Neural cell (in vitro differentiated cells): Measurements from ENCODE around the gene ENC1. TPM values are rescaled to one million over a fixed set of nuclear protein-coding genes. Genes with fewer than 3 reads are reported as not detected.
"Not testable (repeated sequence)": the region's sequence is repeated elsewhere in the genome, so short reads cannot be mapped to it uniquely, and the experiment has no call there.

Source experiments
- H2AFZ ChIP-seq: fragments of 200-600, 300-800 bp; sonication (generic), shearing (Covaris generic); 2 replicates; pipeline ENCODE4 v1.6.0; 2014; ENCODE audit warnings: low read depth, mild to moderate bottlenecking, antibody characterized with exemption, low read length, moderate library complexity
- H3F3A ChIP-seq: fragments of 200-600 bp; shearing (Covaris generic); 2 replicates; pipeline ENCODE4 v1.6.1; 2016; ENCODE audit warnings: mild to moderate bottlenecking, moderate library complexity, mixed read lengths, antibody characterized with exemption, low read length; ENCODE audit not compliant: insufficient read depth, poor library complexity, severe bottlenecking
- H3K27ac ChIP-seq: fragments of 200-600, 300-800 bp; sonication (generic), shearing (Covaris generic); 2 replicates; pipeline ENCODE4 v1.5.1; 2014; ENCODE audit warnings: mild to moderate bottlenecking, low read length, moderate library complexity
- H3K27me3 ChIP-seq: fragments of 300-800, 200-600 bp; sonication (generic), shearing (Covaris generic); 2 replicates; pipeline ENCODE4 v1.6.0; 2014; ENCODE audit warnings: mild to moderate bottlenecking, low read depth, low read length, moderate library complexity; ENCODE audit not compliant: insufficient read depth
- H3K36me3 ChIP-seq: fragments of 300-800, 200-600 bp; sonication (generic), shearing (Covaris generic); 2 replicates; pipeline ENCODE4 v1.5.1; 2014; ENCODE audit warnings: mild to moderate bottlenecking, antibody characterized with exemption, low read length, moderate library complexity; ENCODE audit not compliant: insufficient read depth
- H3K4me2 ChIP-seq: fragments of 300-800, 200-600 bp; sonication (generic), shearing (Covaris generic); 2 replicates; pipeline ENCODE4 v1.6.0; 2014; ENCODE audit warnings: mild to moderate bottlenecking, low read length
- H3K4me3 ChIP-seq: fragments of 300-800, 200-600 bp; sonication (generic), shearing (Covaris generic); 2 replicates; pipeline ENCODE4 v1.5.1; 2014; ENCODE audit warnings: mild to moderate bottlenecking, low read length, moderate library complexity
- H3K79me2 ChIP-seq: fragments of 200-600 bp; shearing (Covaris generic); replicated peaks from 2 replicates; pipeline ENCODE4 v1.6.0; 2014; ENCODE audit warnings: mild to moderate bottlenecking, low read length, moderate library complexity; ENCODE audit not compliant: insufficient read depth
- H3K9ac ChIP-seq: fragments of 300-800, 200-600 bp; sonication (generic), shearing (Covaris generic); 2 replicates; pipeline ENCODE4 v1.6.1; 2016; ENCODE audit warnings: mild to moderate bottlenecking, low read length, mixed read lengths
- H3K9me2 ChIP-seq: fragments of 200-600 bp; shearing (Covaris generic); 2 replicates; pipeline ENCODE4 v1.6.1; 2016; ENCODE audit warnings: mild to moderate bottlenecking, low read length, mixed read lengths; ENCODE audit not compliant: insufficient read depth
- H3K9me3 ChIP-seq: fragments of 200-600, 300-800 bp; sonication (generic), shearing (Covaris generic); 2 replicates; pipeline ENCODE4 v1.6.1; 2016; ENCODE audit warnings: mild to moderate bottlenecking, mixed run types, low read length, moderate library complexity, mixed read lengths
- H4K20me1 ChIP-seq: fragments of 200-600 bp; shearing (Covaris generic); 2 replicates; pipeline ENCODE4 v1.6.1; 2016; ENCODE audit warnings: mild to moderate bottlenecking, mixed run types; ENCODE audit not compliant: insufficient read depth
- EP300 ChIP-seq: fragments of 450-650 bp; conservative IDR thresholded peaks from 2 replicates; pipeline ENCODE4 v1.6.1; 2014; ENCODE audit warnings: antibody characterized with exemption, mild to moderate bottlenecking, moderate library complexity; ENCODE audit not compliant: poor library complexity, severe bottlenecking
- EZH2 ChIP-seq: fragments of 200-600, 300-800 bp; shearing (Covaris generic), sonication (generic); IDR thresholded peaks from 2 replicates; pipeline ENCODE4 v1.6.1; 2014; ENCODE audit warnings: antibody characterized with exemption, low read length, borderline replicate concordance, mild to moderate bottlenecking; ENCODE audit not compliant: insufficient read depth, poor library complexity, severe bottlenecking
- MXI1 ChIP-seq: fragments of 450-650 bp; conservative IDR thresholded peaks from 2 replicates; pipeline ENCODE4 v1.6.1; 2014; ENCODE audit warnings: antibody characterized with exemption, mild to moderate bottlenecking; ENCODE audit not compliant: poor library complexity, severe bottlenecking
- POLR2AphosphoS5 ChIP-seq: IDR thresholded peaks from 2 replicates; pipeline ENCODE4 v1.6.1; 2012
- RAD21 ChIP-seq: fragments of 450-650 bp; conservative IDR thresholded peaks from 2 replicates; pipeline ENCODE4 v1.6.1; 2014; ENCODE audit warnings: antibody characterized with exemption, mild to moderate bottlenecking, moderate library complexity
- SMC3 ChIP-seq: fragments of 450-650 bp; conservative IDR thresholded peaks from 2 replicates; pipeline ENCODE4 v1.6.1; 2014; ENCODE audit warnings: antibody characterized with exemption, mild to moderate bottlenecking, moderate library complexity; ENCODE audit not compliant: poor library complexity
- TAF1 ChIP-seq: IDR thresholded peaks from 2 replicates; pipeline ENCODE4 v1.6.1; 2012; ENCODE audit warnings: low read depth
- polyA plus RNA-seq: library from polyadenylated mRNA; depleted of rRNA; stranded (reverse); fragments of >200 nt; gene quantifications from 2 replicates; pipeline ENCODE4 v1.2.3, GENCODE V29; 2014
- TF ChIP-seq, protein P1 (sequence below): IDR thresholded peaks from 2 replicates; pipeline ENCODE4 v1.6.1; 2012; ENCODE audit warnings: borderline replicate concordance
- TF ChIP-seq, protein P2 (sequence below): fragments of 450-650 bp; IDR thresholded peaks from 2 replicates; pipeline ENCODE4 v1.5.1; 2014; ENCODE audit warnings: antibody characterized with exemption, mild to moderate bottlenecking, moderate library complexity; ENCODE audit not compliant: poor library complexity, severe bottlenecking

The ENC1 gene
- polyA plus RNA-seq, 1 donor from 2014 or later = 449 TPM

DNA sequence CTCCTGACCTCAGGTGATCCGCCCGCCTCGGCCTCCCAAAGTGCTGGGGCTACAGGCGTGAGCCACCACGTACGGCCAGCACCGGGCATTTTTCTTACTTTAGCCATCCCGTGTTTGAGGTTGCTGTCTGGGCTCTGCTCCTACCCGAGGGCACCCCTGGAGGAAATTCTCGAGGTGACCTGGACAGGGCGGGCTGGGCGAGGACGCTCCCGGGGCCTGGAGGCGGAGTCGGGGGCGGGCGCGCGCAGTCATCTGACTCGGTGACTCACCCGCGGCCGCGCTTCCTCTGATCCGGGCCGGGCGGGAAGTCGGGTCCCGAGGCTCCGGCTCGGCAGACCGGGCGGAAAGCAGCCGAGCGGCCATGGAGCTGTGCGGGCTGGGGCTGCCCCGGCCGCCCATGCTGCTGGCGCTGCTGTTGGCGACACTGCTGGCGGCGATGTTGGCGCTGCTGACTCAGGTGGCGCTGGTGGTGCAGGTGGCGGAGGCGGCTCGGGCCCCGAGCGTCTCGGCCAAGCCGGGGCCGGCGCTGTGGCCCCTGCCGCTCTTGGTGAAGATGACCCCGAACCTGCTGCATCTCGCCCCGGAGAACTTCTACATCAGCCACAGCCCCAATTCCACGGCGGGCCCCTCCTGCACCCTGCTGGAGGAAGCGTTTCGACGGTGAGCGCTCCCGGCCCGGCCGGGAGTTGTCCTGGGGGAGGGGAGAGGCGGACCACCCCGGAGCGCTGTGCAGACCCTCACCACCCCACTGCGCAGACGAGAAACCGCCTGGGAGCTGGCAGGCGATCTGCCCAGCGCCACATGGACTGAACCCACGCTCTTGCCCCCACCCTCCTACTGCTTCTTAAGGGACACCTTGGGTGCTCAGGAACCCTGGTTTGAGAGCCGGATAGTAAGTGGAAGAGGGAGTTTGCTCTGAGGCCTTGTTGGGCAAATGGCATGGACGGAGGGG, 44.6 kb upstream of the ENC1 start, which contains the start of gene HEXB:
TSS of gene HEXB (plus strand) at position 334 of the 952 bp plus-strand sequence. CDS start at position 362, 28 bp downstream.
- Histone ChIP-seq H3K4me2 (peak within 1 kb of the TSS; percentile 37), H4K20me1 (no peaks in the 10 kb centered on the region), H2AFZ (peak within 1 kb of the TSS; percentile 76), H3K79me2 (no peaks in the 10 kb centered on the region), H3K9me3 (no peaks in the 10 kb centered on the region), H3K4me3 (peak within 1 kb of the TSS; percentile 90), H3K9me2 (no peaks in the 10 kb centered on the region), H3K36me3 (no peaks in the 10 kb centered on the region), H3K9ac (peak within 1 kb of the TSS; percentile 75), H3K27me3 (no peaks in the 10 kb centered on the region), H3K27ac (no peak within 1 kb of the TSS), H3F3A (no peaks in the 10 kb centered on the region)
- TF ChIP-seq EZH2 (no peak), EP300 (peak; percentile 20), RAD21 (no peak), MXI1 (peak; percentile 53), SMC3 (no peak), POLR2AphosphoS5 (peak; percentile 65), TAF1 (peak; percentile 37)
- TF ChIP-seq, protein P1, sequence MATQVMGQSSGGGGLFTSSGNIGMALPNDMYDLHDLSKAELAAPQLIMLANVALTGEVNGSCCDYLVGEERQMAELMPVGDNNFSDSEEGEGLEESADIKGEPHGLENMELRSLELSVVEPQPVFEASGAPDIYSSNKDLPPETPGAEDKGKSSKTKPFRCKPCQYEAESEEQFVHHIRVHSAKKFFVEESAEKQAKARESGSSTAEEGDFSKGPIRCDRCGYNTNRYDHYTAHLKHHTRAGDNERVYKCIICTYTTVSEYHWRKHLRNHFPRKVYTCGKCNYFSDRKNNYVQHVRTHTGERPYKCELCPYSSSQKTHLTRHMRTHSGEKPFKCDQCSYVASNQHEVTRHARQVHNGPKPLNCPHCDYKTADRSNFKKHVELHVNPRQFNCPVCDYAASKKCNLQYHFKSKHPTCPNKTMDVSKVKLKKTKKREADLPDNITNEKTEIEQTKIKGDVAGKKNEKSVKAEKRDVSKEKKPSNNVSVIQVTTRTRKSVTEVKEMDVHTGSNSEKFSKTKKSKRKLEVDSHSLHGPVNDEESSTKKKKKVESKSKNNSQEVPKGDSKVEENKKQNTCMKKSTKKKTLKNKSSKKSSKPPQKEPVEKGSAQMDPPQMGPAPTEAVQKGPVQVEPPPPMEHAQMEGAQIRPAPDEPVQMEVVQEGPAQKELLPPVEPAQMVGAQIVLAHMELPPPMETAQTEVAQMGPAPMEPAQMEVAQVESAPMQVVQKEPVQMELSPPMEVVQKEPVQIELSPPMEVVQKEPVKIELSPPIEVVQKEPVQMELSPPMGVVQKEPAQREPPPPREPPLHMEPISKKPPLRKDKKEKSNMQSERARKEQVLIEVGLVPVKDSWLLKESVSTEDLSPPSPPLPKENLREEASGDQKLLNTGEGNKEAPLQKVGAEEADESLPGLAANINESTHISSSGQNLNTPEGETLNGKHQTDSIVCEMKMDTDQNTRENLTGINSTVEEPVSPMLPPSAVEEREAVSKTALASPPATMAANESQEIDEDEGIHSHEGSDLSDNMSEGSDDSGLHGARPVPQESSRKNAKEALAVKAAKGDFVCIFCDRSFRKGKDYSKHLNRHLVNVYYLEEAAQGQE = peak; percentile 54
- TF ChIP-seq, protein P2, sequence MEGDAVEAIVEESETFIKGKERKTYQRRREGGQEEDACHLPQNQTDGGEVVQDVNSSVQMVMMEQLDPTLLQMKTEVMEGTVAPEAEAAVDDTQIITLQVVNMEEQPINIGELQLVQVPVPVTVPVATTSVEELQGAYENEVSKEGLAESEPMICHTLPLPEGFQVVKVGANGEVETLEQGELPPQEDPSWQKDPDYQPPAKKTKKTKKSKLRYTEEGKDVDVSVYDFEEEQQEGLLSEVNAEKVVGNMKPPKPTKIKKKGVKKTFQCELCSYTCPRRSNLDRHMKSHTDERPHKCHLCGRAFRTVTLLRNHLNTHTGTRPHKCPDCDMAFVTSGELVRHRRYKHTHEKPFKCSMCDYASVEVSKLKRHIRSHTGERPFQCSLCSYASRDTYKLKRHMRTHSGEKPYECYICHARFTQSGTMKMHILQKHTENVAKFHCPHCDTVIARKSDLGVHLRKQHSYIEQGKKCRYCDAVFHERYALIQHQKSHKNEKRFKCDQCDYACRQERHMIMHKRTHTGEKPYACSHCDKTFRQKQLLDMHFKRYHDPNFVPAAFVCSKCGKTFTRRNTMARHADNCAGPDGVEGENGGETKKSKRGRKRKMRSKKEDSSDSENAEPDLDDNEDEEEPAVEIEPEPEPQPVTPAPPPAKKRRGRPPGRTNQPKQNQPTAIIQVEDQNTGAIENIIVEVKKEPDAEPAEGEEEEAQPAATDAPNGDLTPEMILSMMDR = peak; percentile 52

DNA sequence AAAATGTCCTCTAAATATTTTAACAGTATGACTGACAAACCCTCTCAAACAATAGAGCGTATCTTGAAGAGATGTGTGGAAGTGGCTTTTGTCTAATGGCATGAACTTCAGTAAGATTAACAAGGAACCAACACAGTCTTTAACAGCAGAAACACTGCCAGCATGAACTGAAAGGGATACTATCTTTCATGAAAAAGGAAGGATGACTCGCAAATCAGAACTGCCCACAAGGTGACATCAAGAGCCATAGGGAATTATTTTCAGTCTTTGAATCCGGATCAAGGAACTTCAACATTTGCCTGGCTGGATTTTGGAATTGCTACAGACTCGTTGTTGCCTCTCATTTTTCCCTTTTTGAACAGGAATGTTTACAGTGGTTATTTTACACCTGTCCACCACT, 39.4 kb upstream of the ENC1 start:
- Histone ChIP-seq H3K36me3 (no peaks in the 10 kb centered on the region), H4K20me1 (no peaks in the 10 kb centered on the region), H3F3A (no peaks in the 10 kb centered on the region), H2AFZ (no peak overlapping the region), H3K9ac (no peak overlapping the region), H3K9me2 (no peaks in the 10 kb centered on the region), H3K27ac (no peak overlapping the region), H3K4me3 (no peak overlapping the region), H3K79me2 (no peaks in the 10 kb centered on the region), H3K27me3 (no peaks in the 10 kb centered on the region), H3K9me3 (no peaks in the 10 kb centered on the region), H3K4me2 (no peak overlapping the region)
- TF ChIP-seq, protein P1 = no peak
- no peak for TF ChIP-seq POLR2AphosphoS5

DNA sequence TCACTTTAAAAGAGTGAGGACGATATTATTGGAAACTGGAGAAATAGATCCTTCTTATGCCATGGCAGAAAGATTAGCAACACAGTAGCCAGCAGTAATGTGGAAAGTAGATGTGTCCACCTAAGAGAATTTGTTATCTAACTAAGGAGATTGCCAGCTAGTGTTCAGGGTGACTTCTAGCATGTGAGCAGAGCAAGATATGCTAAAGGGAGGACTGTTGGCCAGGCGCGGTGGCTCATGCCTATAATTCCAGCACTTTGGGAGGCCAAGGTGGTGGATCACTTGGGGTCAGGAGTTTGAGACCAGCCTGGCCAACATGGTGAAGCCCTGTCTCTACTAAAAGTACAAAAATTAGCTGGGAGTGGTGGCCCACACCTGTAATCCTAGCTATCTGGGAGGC, 38.8 kb upstream of the ENC1 start:
- H3K79me2 ChIP-seq, H2AFZ ChIP-seq, H3K27ac ChIP-seq, H4K20me1 ChIP-seq, H3K4me3 ChIP-seq, H3F3A ChIP-seq, H3K9ac ChIP-seq, H3K9me2 ChIP-seq, H3K36me3 ChIP-seq, H3K27me3 ChIP-seq, H3K4me2 ChIP-seq, H3K9me3 ChIP-seq: not testable (repeated sequence)

DNA sequence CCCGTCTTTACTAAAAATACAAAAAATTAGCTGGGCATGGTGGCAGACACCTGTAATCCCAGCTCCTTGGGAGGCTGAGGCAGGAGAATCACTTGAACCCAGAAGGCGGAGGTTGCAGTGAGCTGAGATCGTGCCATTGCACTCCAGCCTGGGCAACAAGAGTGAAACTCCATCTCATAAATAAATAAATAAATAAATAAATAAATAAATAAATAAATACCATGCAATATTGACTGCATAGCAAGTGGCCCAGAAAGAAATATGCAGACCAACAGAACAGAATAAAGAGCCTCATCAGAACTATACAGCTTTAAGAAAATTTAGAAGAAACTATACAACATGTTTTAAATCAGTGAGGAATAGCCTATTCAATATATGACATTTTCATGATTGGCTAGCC, 37.6 kb upstream of the ENC1 start:
- H3K27me3 ChIP-seq, H3K4me2 ChIP-seq, H3K4me3 ChIP-seq, H3F3A ChIP-seq, H3K9me2 ChIP-seq, H2AFZ ChIP-seq, H3K79me2 ChIP-seq, H3K36me3 ChIP-seq, H4K20me1 ChIP-seq, H3K27ac ChIP-seq, H3K9me3 ChIP-seq, H3K9ac ChIP-seq: not testable (repeated sequence)
